ENCODE results near the gene LIPI. TPM values are rescaled to one million over a fixed set of nuclear protein-coding genes. Genes with fewer than 3 reads are reported as not detected.

LIPI gene
- total and polyA plus RNA-seq, 2 of the 13 experiments (the other 11 are each of a cell fraction or from before 2014, with no cell fraction given): not detected

DNA sequence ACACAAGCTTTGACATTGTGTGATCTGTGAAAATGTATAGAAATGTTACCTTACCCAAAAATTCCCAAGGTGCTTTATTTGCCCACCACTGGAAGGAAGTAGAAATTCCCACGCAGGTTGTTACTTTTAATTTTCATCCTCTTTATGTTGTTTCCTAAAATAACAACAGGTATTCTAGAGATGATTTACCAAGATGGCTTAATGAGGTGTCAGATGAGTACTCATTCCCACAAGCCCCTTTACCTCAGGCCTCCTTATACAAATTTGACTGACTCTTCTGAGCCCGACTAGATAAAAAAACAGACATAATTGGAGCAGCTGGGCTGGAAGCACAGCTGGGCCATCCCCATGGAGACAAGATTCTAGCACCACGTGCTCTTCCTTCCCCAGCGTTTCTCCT lies 114.6 kb downstream of the LIPI start:
- in situ Hi-C loops (cut with HindIII; ENCODE audit: extremely low pct_ligation_motif_present, low pct_unique_long_range_greater_than_20kb) (no loop called here), intact Hi-C loops (cut with micrococcal nuclease; ENCODE audit: unreplicated experiment) (no loop called here)
- Histone ChIP-seq H3K36me3 (replicated peaks in 1 of 2; ENCODE audit: control insufficient read depth in 1 of 2, insufficient read depth in 2 of 2, low read length in 2 of 2) (no peaks in the 10 kb centered on the region; a peak in 1 of 5 replicates), H3K79me2 (ENCODE audit: insufficient read depth, low read length) (no peaks in the 10 kb centered on the region), H3K27ac (ENCODE audit: extremely low read length, insufficient read depth, low read length) (no peak overlapping the region), H3K4me1 (ENCODE audit: insufficient read depth, low read length) (no peaks in the 10 kb centered on the region), H3K9ac (ENCODE audit: insufficient read depth, low read depth, low read length) (no peak overlapping the region), H3K9me3 (ENCODE audit: low read length) (no peaks in the 10 kb centered on the region), H3K4me2 (ENCODE audit: low read depth, low read length) (no peak overlapping the region), H3K4me3 (replicated peaks in 1 of 3; ENCODE audit: insufficient read depth in 1 of 3, low read depth in 2 of 3, low read length in 3 of 3) (no peak overlapping the region), H3K27me3 (ENCODE audit: control insufficient read depth in 1 of 2, insufficient read depth in 2 of 2, low read length in 2 of 2) (no peaks in the 10 kb centered on the region), H4K20me1 (ENCODE audit: insufficient read depth, low read length) (no peaks in the 10 kb centered on the region), H2AFZ (ENCODE audit: low read length) (no peak overlapping the region)
- BruUV-seq (replicated peaks): no TSS peak
- CTCF ChIA-PET (ENCODE audit: low intra/inter-chr PET ratio, low total read pairs): no interaction called here
- DNase-seq (ENCODE audit: low spot score): no peak
- FAIRE-seq: no peak
- WGBS (ENCODE audit: low lambda C conversion rate): 73% methylated on average over 4 of the region's 4 CpGs
- ATAC-seq: no peak
- POLR2A ChIA-PET: no interaction called here
- TF ChIP-seq HIVEP1 (CRISPR knock-in tag; IDR thresholded peaks at IDR 0.05) (no peak), REL (CRISPR knock-in tag; conservative IDR thresholded peaks at IDR 0.05) (no peak), BCL6 (CRISPR knock-in tag; IDR thresholded peaks at IDR 0.05) (no peak), TCF7L2 (IDR thresholded peaks at IDR 0.05; ENCODE audit: low read depth, low read length) (no peak), ZBTB21 (CRISPR knock-in tag; IDR thresholded peaks at IDR 0.05) (no peak), TOE1 (CRISPR knock-in tag; IDR thresholded peaks at IDR 0.05) (no peak), ZFP37 (CRISPR knock-in tag; IDR thresholded peaks at IDR 0.05; ENCODE audit: borderline replicate concordance) (no peak), ARNT (IDR thresholded peaks at IDR 0.05) (no peak), SP4 (CRISPR knock-in tag; IDR thresholded peaks at IDR 0.05) (no peak), HCFC1 (IDR thresholded peaks at IDR 0.05; ENCODE audit: low read depth, low read length) (no peak), ZNF83 (CRISPR knock-in tag; IDR thresholded peaks at IDR 0.05; ENCODE audit: borderline replicate concordance) (no peak), FOXK1 (CRISPR knock-in tag; IDR thresholded peaks at IDR 0.05; ENCODE audit: borderline replicate concordance, low read depth) (no peak), PHF21A (CRISPR knock-in tag; IDR thresholded peaks at IDR 0.05) (no peak)
- TF ChIP-seq, protein P1, sequence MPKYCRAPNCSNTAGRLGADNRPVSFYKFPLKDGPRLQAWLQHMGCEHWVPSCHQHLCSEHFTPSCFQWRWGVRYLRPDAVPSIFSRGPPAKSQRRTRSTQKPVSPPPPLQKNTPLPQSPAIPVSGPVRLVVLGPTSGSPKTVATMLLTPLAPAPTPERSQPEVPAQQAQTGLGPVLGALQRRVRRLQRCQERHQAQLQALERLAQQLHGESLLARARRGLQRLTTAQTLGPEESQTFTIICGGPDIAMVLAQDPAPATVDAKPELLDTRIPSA (CRISPR knock-in tag; IDR thresholded peaks at IDR 0.05; ENCODE audit: borderline replicate concordance): no peak
- TF ChIP-seq, protein P2, sequence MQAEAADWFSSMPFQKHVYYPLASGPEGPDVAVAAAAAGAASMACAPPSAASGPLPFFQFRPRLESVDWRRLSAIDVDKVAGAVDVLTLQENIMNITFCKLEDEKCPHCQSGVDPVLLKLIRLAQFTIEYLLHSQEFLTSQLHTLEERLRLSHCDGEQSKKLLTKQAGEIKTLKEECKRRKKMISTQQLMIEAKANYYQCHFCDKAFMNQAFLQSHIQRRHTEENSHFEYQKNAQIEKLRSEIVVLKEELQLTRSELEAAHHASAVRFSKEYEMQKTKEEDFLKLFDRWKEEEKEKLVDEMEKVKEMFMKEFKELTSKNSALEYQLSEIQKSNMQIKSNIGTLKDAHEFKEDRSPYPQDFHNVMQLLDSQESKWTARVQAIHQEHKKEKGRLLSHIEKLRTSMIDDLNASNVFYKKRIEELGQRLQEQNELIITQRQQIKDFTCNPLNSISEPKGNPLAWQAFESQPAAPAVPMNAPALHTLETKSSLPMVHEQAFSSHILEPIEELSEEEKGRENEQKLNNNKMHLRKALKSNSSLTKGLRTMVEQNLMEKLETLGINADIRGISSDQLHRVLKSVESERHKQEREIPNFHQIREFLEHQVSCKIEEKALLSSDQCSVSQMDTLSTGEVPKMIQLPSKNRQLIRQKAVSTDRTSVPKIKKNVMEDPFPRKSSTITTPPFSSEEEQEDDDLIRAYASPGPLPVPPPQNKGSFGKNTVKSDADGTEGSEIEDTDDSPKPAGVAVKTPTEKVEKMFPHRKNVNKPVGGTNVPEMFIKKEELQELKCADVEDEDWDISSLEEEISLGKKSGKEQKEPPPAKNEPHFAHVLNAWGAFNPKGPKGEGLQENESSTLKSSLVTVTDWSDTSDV (CRISPR knock-in tag; IDR thresholded peaks at IDR 0.05): no peak
- TF ChIP-seq, protein P3, sequence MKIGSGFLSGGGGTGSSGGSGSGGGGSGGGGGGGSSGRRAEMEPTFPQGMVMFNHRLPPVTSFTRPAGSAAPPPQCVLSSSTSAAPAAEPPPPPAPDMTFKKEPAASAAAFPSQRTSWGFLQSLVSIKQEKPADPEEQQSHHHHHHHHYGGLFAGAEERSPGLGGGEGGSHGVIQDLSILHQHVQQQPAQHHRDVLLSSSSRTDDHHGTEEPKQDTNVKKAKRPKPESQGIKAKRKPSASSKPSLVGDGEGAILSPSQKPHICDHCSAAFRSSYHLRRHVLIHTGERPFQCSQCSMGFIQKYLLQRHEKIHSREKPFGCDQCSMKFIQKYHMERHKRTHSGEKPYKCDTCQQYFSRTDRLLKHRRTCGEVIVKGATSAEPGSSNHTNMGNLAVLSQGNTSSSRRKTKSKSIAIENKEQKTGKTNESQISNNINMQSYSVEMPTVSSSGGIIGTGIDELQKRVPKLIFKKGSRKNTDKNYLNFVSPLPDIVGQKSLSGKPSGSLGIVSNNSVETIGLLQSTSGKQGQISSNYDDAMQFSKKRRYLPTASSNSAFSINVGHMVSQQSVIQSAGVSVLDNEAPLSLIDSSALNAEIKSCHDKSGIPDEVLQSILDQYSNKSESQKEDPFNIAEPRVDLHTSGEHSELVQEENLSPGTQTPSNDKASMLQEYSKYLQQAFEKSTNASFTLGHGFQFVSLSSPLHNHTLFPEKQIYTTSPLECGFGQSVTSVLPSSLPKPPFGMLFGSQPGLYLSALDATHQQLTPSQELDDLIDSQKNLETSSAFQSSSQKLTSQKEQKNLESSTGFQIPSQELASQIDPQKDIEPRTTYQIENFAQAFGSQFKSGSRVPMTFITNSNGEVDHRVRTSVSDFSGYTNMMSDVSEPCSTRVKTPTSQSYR (CRISPR knock-in tag; IDR thresholded peaks at IDR 0.05; ENCODE audit: borderline replicate concordance): no peak
- TF ChIP-seq, protein P4, sequence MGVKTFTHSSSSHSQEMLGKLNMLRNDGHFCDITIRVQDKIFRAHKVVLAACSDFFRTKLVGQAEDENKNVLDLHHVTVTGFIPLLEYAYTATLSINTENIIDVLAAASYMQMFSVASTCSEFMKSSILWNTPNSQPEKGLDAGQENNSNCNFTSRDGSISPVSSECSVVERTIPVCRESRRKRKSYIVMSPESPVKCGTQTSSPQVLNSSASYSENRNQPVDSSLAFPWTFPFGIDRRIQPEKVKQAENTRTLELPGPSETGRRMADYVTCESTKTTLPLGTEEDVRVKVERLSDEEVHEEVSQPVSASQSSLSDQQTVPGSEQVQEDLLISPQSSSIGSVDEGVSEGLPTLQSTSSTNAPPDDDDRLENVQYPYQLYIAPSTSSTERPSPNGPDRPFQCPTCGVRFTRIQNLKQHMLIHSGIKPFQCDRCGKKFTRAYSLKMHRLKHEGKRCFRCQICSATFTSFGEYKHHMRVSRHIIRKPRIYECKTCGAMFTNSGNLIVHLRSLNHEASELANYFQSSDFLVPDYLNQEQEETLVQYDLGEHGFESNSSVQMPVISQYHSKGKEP (CRISPR knock-in tag; IDR thresholded peaks at IDR 0.05): no peak
- TF ChIP-seq, protein P5, sequence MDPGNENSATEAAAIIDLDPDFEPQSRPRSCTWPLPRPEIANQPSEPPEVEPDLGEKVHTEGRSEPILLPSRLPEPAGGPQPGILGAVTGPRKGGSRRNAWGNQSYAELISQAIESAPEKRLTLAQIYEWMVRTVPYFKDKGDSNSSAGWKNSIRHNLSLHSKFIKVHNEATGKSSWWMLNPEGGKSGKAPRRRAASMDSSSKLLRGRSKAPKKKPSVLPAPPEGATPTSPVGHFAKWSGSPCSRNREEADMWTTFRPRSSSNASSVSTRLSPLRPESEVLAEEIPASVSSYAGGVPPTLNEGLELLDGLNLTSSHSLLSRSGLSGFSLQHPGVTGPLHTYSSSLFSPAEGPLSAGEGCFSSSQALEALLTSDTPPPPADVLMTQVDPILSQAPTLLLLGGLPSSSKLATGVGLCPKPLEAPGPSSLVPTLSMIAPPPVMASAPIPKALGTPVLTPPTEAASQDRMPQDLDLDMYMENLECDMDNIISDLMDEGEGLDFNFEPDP (CRISPR knock-in tag; conservative IDR thresholded peaks at IDR 0.05): no peak

All from HepG2 (cell line).